SK-N-SH treated with all-trans-retinoic acid at 6 μM for 48 hours (cell line): Measurements from ENCODE around the gene LTBP1.

Experiments
- ARNTL ChIP-seq: fragments of 450-650 bp; formaldehyde crosslinking; IDR thresholded peaks from 2 replicates; pipeline ENCODE4 v1.5.0; 2020; ENCODE audit warnings: low read depth, mild to moderate bottlenecking, moderate library complexity, borderline replicate concordance
- BACH2 ChIP-seq: fragments of 250-450 bp; sonication (Bioruptor Pico); IDR thresholded peaks from 2 replicates; pipeline ENCODE4 v1.9.0; 2021; ENCODE audit warnings: mild to moderate bottlenecking, borderline replicate concordance
- CSDC2 ChIP-seq: fragments of 250-450 bp; sonication (Bioruptor Pico); IDR thresholded peaks from 2 replicates; pipeline ENCODE4 v1.5.0; 2020; ENCODE audit warnings: mild to moderate bottlenecking, moderate library complexity
- OSR1 ChIP-seq: fragments of 250-450 bp; sonication (Bioruptor Pico); IDR thresholded peaks from 2 replicates; pipeline ENCODE4 v1.8.0; 2022; ENCODE audit warnings: moderate library complexity, mild to moderate bottlenecking, inconsistent platforms
- PPARA ChIP-seq: fragments of 250-450 bp; sonication (Bioruptor Pico); IDR thresholded peaks from 2 replicates; pipeline ENCODE4 v1.5.0; 2020; ENCODE audit warnings: mild to moderate bottlenecking, borderline replicate concordance
- RARB ChIP-seq: fragments of 250-450 bp; sonication (Bioruptor Pico); IDR thresholded peaks from 2 replicates; pipeline ENCODE4 v1.8.0; 2021; ENCODE audit warnings: mild to moderate bottlenecking, moderate library complexity
- TCF4 ChIP-seq: fragments of 250-450 bp; sonication (Bioruptor Pico); IDR thresholded peaks from 2 replicates; pipeline ENCODE4 v1.8.0; 2021; ENCODE audit warnings: mild to moderate bottlenecking, moderate library complexity, borderline replicate concordance
- ZFP3 ChIP-seq: fragments of 250-450 bp; sonication (Bioruptor Pico); IDR thresholded peaks from 2 replicates; pipeline ENCODE4 v1.5.0; 2020; ENCODE audit warnings: mild to moderate bottlenecking, moderate library complexity
- ZFP30 ChIP-seq: fragments of 450-650 bp; formaldehyde crosslinking; IDR thresholded peaks from 2 replicates; pipeline ENCODE4 v1.5.0; 2022; ENCODE audit warnings: mild to moderate bottlenecking, moderate library complexity
- ZNF565 ChIP-seq: fragments of 450-650 bp; formaldehyde crosslinking; conservative IDR thresholded peaks from 2 replicates; pipeline ENCODE4 v1.5.0; 2020; ENCODE audit warnings: low read depth, mild to moderate bottlenecking, moderate library complexity
- ZNF70 ChIP-seq: fragments of 450-650 bp; formaldehyde crosslinking; IDR thresholded peaks from 2 replicates; pipeline ENCODE4 v1.5.0; 2020; ENCODE audit warnings: mild to moderate bottlenecking, moderate library complexity
- TF ChIP-seq, protein P1 (sequence below): fragments of 250-450 bp; sonication (Bioruptor Pico); IDR thresholded peaks from 2 replicates; pipeline ENCODE4 v1.5.1; 2020; ENCODE audit warnings: low read depth, mild to moderate bottlenecking, moderate library complexity
- TF ChIP-seq, protein P2 (sequence below): fragments of 250-450 bp; sonication (Bioruptor Pico); IDR thresholded peaks from 2 replicates; pipeline ENCODE4 v1.8.0; 2020; ENCODE audit warnings: mild to moderate bottlenecking, moderate library complexity, borderline replicate concordance
- TF ChIP-seq, protein P3 (sequence below): fragments of 250-450 bp; sonication (Bioruptor Pico); IDR thresholded peaks from 2 replicates; pipeline ENCODE4 v1.8.0; 2021; ENCODE audit warnings: low read depth, mild to moderate bottlenecking, moderate library complexity, borderline replicate concordance

DNA sequence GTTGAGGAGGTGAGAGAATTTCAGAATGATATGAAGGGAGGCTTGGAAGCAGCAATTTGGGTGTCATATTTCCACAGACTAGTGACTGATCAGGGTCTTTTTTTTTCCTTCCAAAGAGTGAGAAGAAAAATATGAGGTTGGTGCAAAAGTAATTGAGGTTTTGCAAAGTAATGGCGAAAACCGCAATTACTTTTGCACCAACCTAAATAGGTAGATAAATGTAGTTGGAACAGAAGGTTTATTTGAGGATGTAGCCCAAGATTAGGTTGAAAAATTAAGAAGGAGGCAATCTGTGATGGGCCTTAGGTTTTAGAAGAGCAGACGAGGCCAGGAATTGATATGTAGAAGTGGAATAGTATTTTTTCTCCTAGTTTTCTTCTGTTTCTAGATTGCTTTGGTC lies 7.8 kb upstream of the LTBP1 start:
- no peak for TF ChIP-seq RARB
- TF ChIP-seq ARNTL (CRISPR knock-in tag) = no peak
- no peak for TF ChIP-seq CSDC2 (CRISPR knock-in tag)
- no peak for TF ChIP-seq TCF4 (CRISPR knock-in tag)
- TF ChIP-seq BACH2 (CRISPR knock-in tag) = no peak
- TF ChIP-seq ZFP30 (CRISPR knock-in tag) = no peak
- TF ChIP-seq PPARA = no peak
- no peak for TF ChIP-seq ZFP3 (CRISPR knock-in tag)
- TF ChIP-seq, protein P1, sequence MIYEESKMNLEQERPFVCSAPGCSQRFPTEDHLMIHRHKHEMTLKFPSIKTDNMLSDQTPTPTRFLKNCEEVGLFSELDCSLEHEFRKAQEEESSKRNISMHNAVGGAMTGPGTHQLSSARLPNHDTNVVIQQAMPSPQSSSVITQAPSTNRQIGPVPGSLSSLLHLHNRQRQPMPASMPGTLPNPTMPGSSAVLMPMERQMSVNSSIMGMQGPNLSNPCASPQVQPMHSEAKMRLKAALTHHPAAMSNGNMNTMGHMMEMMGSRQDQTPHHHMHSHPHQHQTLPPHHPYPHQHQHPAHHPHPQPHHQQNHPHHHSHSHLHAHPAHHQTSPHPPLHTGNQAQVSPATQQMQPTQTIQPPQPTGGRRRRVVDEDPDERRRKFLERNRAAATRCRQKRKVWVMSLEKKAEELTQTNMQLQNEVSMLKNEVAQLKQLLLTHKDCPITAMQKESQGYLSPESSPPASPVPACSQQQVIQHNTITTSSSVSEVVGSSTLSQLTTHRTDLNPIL (CRISPR knock-in tag) = no peak
- no peak for TF ChIP-seq OSR1 (CRISPR knock-in tag)
- TF ChIP-seq, protein P2, sequence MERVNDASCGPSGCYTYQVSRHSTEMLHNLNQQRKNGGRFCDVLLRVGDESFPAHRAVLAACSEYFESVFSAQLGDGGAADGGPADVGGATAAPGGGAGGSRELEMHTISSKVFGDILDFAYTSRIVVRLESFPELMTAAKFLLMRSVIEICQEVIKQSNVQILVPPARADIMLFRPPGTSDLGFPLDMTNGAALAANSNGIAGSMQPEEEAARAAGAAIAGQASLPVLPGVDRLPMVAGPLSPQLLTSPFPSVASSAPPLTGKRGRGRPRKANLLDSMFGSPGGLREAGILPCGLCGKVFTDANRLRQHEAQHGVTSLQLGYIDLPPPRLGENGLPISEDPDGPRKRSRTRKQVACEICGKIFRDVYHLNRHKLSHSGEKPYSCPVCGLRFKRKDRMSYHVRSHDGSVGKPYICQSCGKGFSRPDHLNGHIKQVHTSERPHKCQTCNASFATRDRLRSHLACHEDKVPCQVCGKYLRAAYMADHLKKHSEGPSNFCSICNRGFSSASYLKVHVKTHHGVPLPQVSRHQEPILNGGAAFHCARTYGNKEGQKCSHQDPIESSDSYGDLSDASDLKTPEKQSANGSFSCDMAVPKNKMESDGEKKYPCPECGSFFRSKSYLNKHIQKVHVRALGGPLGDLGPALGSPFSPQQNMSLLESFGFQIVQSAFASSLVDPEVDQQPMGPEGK (CRISPR knock-in tag) = no peak
- TF ChIP-seq, protein P3, sequence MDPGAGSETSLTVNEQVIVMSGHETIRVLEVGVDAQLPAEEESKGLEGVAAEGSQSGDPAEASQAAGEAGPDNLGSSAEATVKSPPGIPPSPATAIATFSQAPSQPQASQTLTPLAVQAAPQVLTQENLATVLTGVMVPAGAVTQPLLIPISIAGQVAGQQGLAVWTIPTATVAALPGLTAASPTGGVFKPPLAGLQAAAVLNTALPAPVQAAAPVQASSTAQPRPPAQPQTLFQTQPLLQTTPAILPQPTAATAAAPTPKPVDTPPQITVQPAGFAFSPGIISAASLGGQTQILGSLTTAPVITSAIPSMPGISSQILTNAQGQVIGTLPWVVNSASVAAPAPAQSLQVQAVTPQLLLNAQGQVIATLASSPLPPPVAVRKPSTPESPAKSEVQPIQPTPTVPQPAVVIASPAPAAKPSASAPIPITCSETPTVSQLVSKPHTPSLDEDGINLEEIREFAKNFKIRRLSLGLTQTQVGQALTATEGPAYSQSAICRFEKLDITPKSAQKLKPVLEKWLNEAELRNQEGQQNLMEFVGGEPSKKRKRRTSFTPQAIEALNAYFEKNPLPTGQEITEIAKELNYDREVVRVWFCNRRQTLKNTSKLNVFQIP (CRISPR knock-in tag) = no peak
- no peak for TF ChIP-seq ZNF70 (CRISPR knock-in tag)
- no peak for TF ChIP-seq ZNF565 (CRISPR knock-in tag)
